Endothelial cell (in vitro differentiated cells): ENCODE data around the gene HLCS. TPM values are rescaled to one million over a fixed set of nuclear protein-coding genes. Genes with fewer than 3 reads are reported as not detected.

Experiments
- DNase-seq: peaks from one replicate; pipeline ENCODE4 v3.0.0; 2021; ENCODE audit warnings: low spot score
- H3K27ac Mint-ChIP-seq: one replicate; pipeline ENCODE4 v1.8.0; 2021; ENCODE audit warnings: mixed read lengths, inconsistent platforms; ENCODE audit not compliant: unreplicated experiment
- H3K27me3 Mint-ChIP-seq: one replicate; pipeline ENCODE4 v1.8.0; 2021; ENCODE audit warnings: mild to moderate bottlenecking, moderate library complexity, mixed read lengths, inconsistent platforms; ENCODE audit not compliant: unreplicated experiment
- H3K36me3 Mint-ChIP-seq: one replicate; pipeline ENCODE4 v1.8.0; 2021; ENCODE audit warnings: mild to moderate bottlenecking, low read depth, mixed read lengths, inconsistent platforms; ENCODE audit not compliant: unreplicated experiment
- H3K4me1 Mint-ChIP-seq: one replicate; pipeline ENCODE4 v1.8.0; 2021; ENCODE audit warnings: mild to moderate bottlenecking, mixed read lengths, inconsistent platforms; ENCODE audit not compliant: unreplicated experiment
- H3K4me3 Mint-ChIP-seq: one replicate; pipeline ENCODE4 v1.8.0; 2021; ENCODE audit warnings: mild to moderate bottlenecking, mixed read lengths, inconsistent platforms; ENCODE audit not compliant: unreplicated experiment
- H3K9me3 Mint-ChIP-seq: one replicate; pipeline ENCODE4 v1.8.0; 2021; ENCODE audit warnings: mixed read lengths, inconsistent platforms; ENCODE audit not compliant: unreplicated experiment
- total RNA-seq: library from RNA; stranded (reverse); fragmentation: NEBNext Ultra II Directional; extraction: Animal tissue kit (Norgen Biotek cat#: 25700); gene quantifications from one replicate; pipeline ENCODE4 v1.2.1, GENCODE V29; 2021; ENCODE audit not compliant: unreplicated experiment
- TF ChIP-seq, protein P1 (sequence below): fragments of 200-600 bp; sonication (generic); IDR thresholded peaks from one replicate; pipeline ENCODE4 v1.5.0; 2021; ENCODE audit warnings: antibody characterized with exemption; ENCODE audit not compliant: unreplicated experiment

HLCS gene
- total RNA-seq, 1 donor from 2014 or later, result 97.4 TPM

DNA sequence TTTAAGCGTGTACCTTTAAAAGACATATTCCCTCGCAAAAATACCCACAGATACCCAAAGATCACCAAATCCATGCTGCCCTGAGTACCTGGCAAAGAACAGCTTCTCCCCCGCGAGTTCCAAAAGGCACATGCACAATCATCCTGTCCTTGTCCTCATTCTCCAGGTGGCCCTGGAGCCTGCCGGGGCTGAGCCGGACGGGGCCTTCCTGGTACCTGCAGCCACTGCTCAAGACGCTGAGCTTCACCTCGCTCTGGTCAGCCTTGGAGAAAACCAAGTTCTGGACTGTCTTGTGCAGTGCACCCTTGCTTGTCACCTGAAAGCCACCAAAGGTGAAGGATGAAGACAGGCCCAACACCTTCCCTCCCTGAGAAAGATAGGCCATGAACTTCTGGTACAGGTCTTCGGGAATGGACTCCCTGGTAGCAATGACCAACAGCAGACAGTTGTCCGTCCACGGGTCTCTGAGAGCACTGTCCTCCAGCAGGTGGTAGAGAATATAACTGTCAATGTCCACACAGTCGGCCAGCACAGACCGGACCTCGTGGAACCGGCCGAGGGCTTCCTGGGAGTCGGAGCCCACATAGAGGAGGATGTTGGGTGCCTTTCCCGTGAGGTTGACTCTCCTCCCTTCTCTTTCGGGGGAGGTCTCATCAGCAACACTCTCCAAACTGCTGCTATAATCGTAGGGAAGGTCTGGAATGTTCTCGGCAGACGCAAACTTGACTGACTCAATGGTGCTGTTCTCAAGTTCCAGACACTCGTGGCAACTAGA is 29.9 kb downstream of the HLCS start:
- Mint-ChIP-seq H3K36me3 (peaks cover 60% of the 10 kb centered on the region), H3K9me3 (no peaks in the 10 kb centered on the region), H3K27ac (no peak overlapping the region), H3K4me3 (peak overlapping the region; percentile 65), H3K27me3 (peaks cover 3% of the 10 kb centered on the region), H3K4me1 (peaks cover 53% of the 10 kb centered on the region)
- TF ChIP-seq, protein P1, sequence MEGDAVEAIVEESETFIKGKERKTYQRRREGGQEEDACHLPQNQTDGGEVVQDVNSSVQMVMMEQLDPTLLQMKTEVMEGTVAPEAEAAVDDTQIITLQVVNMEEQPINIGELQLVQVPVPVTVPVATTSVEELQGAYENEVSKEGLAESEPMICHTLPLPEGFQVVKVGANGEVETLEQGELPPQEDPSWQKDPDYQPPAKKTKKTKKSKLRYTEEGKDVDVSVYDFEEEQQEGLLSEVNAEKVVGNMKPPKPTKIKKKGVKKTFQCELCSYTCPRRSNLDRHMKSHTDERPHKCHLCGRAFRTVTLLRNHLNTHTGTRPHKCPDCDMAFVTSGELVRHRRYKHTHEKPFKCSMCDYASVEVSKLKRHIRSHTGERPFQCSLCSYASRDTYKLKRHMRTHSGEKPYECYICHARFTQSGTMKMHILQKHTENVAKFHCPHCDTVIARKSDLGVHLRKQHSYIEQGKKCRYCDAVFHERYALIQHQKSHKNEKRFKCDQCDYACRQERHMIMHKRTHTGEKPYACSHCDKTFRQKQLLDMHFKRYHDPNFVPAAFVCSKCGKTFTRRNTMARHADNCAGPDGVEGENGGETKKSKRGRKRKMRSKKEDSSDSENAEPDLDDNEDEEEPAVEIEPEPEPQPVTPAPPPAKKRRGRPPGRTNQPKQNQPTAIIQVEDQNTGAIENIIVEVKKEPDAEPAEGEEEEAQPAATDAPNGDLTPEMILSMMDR, result no peak
- no peak for DNase-seq

DNA sequence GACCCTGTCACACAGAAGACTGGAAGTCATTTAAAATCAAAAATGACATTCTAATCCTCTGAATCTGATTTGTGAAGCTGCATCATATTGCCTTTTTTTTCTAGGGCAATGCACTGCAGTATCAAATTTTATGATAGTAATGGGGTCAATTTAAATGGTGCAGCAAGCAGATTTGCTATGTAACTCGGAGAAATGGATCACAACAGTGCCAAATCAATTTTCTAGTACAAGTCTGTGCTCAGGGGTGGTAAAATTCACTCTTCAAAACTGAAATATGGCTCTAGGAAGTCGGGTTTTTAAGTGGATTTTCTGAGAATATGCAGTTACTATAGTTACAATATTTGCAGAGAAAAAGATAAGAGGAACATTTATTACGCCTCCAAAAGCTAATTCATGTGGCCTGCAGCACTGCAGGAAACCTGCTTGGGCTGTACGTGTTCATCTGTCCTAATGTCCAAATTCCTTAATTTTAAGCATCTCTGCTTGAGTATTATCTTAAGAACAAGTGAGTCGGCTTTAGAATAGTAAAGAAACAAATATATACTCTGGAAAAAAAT is 31.5 kb downstream of the HLCS start:
- DNase-seq, result no peak
- H3K27ac Mint-ChIP-seq, result no peak overlapping the region
- peaks cover 52% of the 10 kb centered on the region for H3K4me1 Mint-ChIP-seq
- TF ChIP-seq, protein P1, result no peak
- peaks cover 55% of the 10 kb centered on the region for H3K36me3 Mint-ChIP-seq
- peaks cover 3% of the 10 kb centered on the region for H3K27me3 Mint-ChIP-seq
- H3K4me3 Mint-ChIP-seq, result no peak overlapping the region
- H3K9me3 Mint-ChIP-seq, result no peaks in the 10 kb centered on the region

DNA sequence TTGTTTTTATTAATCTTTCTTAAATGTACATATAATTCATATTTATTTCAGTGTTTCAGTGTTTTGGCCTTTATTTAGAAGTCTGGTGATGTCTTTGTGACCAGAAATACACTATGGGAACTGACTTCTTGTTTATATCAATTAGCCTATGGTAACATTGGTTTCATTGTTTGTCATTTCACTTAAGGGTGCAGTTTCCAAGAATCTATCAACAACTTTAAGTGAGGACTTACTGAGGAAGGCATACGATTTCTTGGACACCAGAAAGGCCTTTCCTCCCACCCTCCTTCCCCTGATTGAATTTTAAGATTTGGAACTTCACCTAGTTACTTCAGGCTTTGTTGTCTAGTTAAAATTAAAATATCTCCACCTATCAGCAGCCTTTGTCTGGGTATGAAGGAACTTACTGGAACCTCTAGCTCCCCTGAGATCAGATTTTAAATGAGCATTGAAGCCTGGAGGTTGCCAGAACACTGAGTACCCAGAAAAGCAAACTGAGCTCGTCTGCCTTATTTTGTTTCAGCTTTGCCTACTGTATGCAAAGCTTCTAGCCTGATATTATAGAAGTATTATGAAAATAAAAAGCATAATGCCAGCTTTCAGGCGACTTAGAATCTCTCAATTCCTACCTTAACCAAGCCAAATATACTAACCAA is 34.2 kb downstream of the HLCS start:
- TF ChIP-seq, protein P1, result no peak
- H3K36me3 Mint-ChIP-seq, result peaks cover 48% of the 10 kb centered on the region
- no peak for DNase-seq
- peaks cover 52% of the 10 kb centered on the region for H3K4me1 Mint-ChIP-seq
- no peak overlapping the region for H3K4me3 Mint-ChIP-seq
- H3K9me3 Mint-ChIP-seq, result no peaks in the 10 kb centered on the region
- peak overlapping the region; percentile 14 for H3K27ac Mint-ChIP-seq
- H3K27me3 Mint-ChIP-seq, result peaks cover 2% of the 10 kb centered on the region

DNA sequence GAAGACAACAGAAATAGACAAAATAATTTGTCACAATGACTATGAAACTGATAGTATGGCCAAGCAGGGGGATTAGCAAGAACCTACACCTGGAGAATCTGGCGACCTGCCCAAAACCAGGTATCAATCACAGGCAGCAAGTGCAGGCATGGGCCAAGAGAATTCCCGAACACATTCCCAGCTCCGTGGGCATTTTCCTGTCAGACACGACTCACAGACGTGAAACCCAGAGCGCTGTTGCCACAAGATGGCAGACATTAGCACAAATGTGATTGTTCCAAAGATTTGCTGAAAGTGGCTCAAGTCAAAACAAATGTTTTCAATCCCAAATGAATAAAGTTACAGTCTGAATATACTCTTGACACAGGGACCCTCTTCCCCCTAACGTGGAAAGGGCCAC is 36.8 kb downstream of the HLCS start:
- TF ChIP-seq, protein P1, result peak; percentile 14
- H3K4me1 Mint-ChIP-seq, result peaks cover 30% of the 10 kb centered on the region
- H3K27ac Mint-ChIP-seq, result no peak overlapping the region
- H3K4me3 Mint-ChIP-seq, result peak overlapping the region; percentile 49
- peaks cover 28% of the 10 kb centered on the region for H3K36me3 Mint-ChIP-seq
- DNase-seq, result no peak
- H3K9me3 Mint-ChIP-seq, result no peaks in the 10 kb centered on the region
- no peaks in the 10 kb centered on the region for H3K27me3 Mint-ChIP-seq

DNA sequence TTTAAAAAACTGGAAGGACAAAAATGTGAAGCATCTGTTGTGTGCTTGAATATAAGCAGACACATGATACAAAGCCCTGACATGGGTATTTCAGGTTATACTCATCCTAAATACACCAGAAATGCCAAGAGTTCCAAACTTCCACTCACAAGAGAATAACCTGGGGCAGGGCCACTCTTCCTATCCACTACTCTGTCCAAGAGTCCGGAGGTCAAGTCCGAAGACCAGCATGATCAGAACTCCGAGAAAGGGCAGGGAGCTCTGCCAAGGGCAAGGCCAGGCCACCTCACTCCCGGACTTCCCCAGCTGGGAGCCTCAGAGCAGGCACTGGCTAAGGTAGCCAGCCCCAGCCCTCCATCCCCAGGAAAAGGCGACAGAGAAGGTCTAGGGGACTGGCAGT is 37.5 kb downstream of the HLCS start:
- Mint-ChIP-seq H3K36me3 (peaks cover 22% of the 10 kb centered on the region), H3K4me1 (peaks cover 27% of the 10 kb centered on the region), H3K27ac (no peak overlapping the region), H3K9me3 (no peaks in the 10 kb centered on the region), H3K27me3 (no peaks in the 10 kb centered on the region), H3K4me3 (no peak overlapping the region)
- TF ChIP-seq, protein P1, result no peak
- no peak for DNase-seq
